Measurements from ENCODE around the gene PPM1N. TPM values are rescaled to one million over a fixed set of nuclear protein-coding genes. Genes with fewer than 3 reads are reported as not detected.

The PPM1N gene
- 0.29 and 0.62 TPM in 2 replicates for total RNA-seq
- long read RNA-seq, partial matches to known transcripts, result 0 of 1 reads
- long read RNA-seq, other reads (novel, unspliced or antisense), result 1 of 1 reads

- H3K27me3 Mint-ChIP-seq (ENCODE audit: unreplicated experiment), result peaks cover 26% of the 10 kb centered on the region
- no peaks in the 10 kb centered on the region for H3K36me3 Mint-ChIP-seq (ENCODE audit: unreplicated experiment)
- DNase-seq (ENCODE audit: extremely low spot score, unreplicated experiment), result no peak
- H3K9me3 Mint-ChIP-seq (ENCODE audit: unreplicated experiment), result no peaks in the 10 kb centered on the region
- H3K27ac Mint-ChIP-seq (ENCODE audit: unreplicated experiment), result no peak within 1 kb of the TSS
- peak; percentile 6 for TF ChIP-seq CTCF (IDR thresholded peaks at IDR 0.05)
- peak within 1 kb of the TSS; percentile 81 for H3K4me3 Mint-ChIP-seq (ENCODE audit: unreplicated experiment)
- peaks cover 17% of the 10 kb centered on the region for H3K4me1 Mint-ChIP-seq (ENCODE audit: unreplicated experiment)
Measured at GRCh38 chr19:45498411-45499195, at the start of gene PPM1N. Gene PPM1N, plus strand, starts transcription at chr19:45498443. Its CDS starts 30 bp downstream, at chr19:45498473.

- DNase-seq (ENCODE audit: extremely low spot score, unreplicated experiment), result no peak
- H3K36me3 Mint-ChIP-seq (ENCODE audit: unreplicated experiment), result no peaks in the 10 kb centered on the region
- TF ChIP-seq CTCF (IDR thresholded peaks at IDR 0.05), result no peak
- peak overlapping the region; percentile 59 for H3K4me3 Mint-ChIP-seq (ENCODE audit: unreplicated experiment)
- H3K27me3 Mint-ChIP-seq (ENCODE audit: unreplicated experiment), result no peaks in the 10 kb centered on the region
- peaks cover 32% of the 10 kb centered on the region for H3K4me1 Mint-ChIP-seq (ENCODE audit: unreplicated experiment)
- H3K27ac Mint-ChIP-seq (ENCODE audit: unreplicated experiment), result peak overlapping the region; percentile 65
- no peaks in the 10 kb centered on the region for H3K9me3 Mint-ChIP-seq (ENCODE audit: unreplicated experiment)
Measured at GRCh38 chr19:45448887-45449299, 49.4 kb upstream of the PPM1N start.

GRCh38 chr19:45450012-45450333, 48.3 kb upstream of the PPM1N start:
- TF ChIP-seq CTCF (IDR thresholded peaks at IDR 0.05), result no peak
- H3K36me3 Mint-ChIP-seq (ENCODE audit: unreplicated experiment), result no peaks in the 10 kb centered on the region
- peaks cover 33% of the 10 kb centered on the region for H3K4me1 Mint-ChIP-seq (ENCODE audit: unreplicated experiment)
- H3K27ac Mint-ChIP-seq (ENCODE audit: unreplicated experiment), result peak overlapping the region; percentile 99
- H3K4me3 Mint-ChIP-seq (ENCODE audit: unreplicated experiment), result peak overlapping the region; percentile 91
- H3K27me3 Mint-ChIP-seq (ENCODE audit: unreplicated experiment), result no peaks in the 10 kb centered on the region
- DNase-seq (ENCODE audit: extremely low spot score, unreplicated experiment), result no peak
- no peaks in the 10 kb centered on the region for H3K9me3 Mint-ChIP-seq (ENCODE audit: unreplicated experiment)

GRCh38 chr19:45451131-45451849, 47.0 kb upstream of the PPM1N start:
- peak overlapping the region; percentile 85 for H3K4me3 Mint-ChIP-seq (ENCODE audit: unreplicated experiment)
- no peaks in the 10 kb centered on the region for H3K9me3 Mint-ChIP-seq (ENCODE audit: unreplicated experiment)
- peaks cover 47% of the 10 kb centered on the region for H3K4me1 Mint-ChIP-seq (ENCODE audit: unreplicated experiment)
- peak overlapping the region; percentile 99 for H3K27ac Mint-ChIP-seq (ENCODE audit: unreplicated experiment)
- no peak for DNase-seq (ENCODE audit: extremely low spot score, unreplicated experiment)
- H3K36me3 Mint-ChIP-seq (ENCODE audit: unreplicated experiment), result no peaks in the 10 kb centered on the region
- TF ChIP-seq CTCF (IDR thresholded peaks at IDR 0.05), result no peak
- H3K27me3 Mint-ChIP-seq (ENCODE audit: unreplicated experiment), result no peaks in the 10 kb centered on the region

GRCh38 chr19:45451850-45452387, 46.3 kb upstream of the PPM1N start:
- H3K4me3 Mint-ChIP-seq (ENCODE audit: unreplicated experiment), result peak overlapping the region; percentile 85
- H3K36me3 Mint-ChIP-seq (ENCODE audit: unreplicated experiment), result no peaks in the 10 kb centered on the region
- H3K27ac Mint-ChIP-seq (ENCODE audit: unreplicated experiment), result peak overlapping the region; percentile 99
- DNase-seq (ENCODE audit: extremely low spot score, unreplicated experiment), result no peak
- no peaks in the 10 kb centered on the region for H3K27me3 Mint-ChIP-seq (ENCODE audit: unreplicated experiment)
- TF ChIP-seq CTCF (IDR thresholded peaks at IDR 0.05), result no peak
- H3K9me3 Mint-ChIP-seq (ENCODE audit: unreplicated experiment), result no peaks in the 10 kb centered on the region
- H3K4me1 Mint-ChIP-seq (ENCODE audit: unreplicated experiment), result peaks cover 50% of the 10 kb centered on the region

Measured in osteocyte (in vitro differentiated cells).